BLaER1 treated with 17β-estradiol and CSF1 and Interleukin-3, amounts not matched to agents 10 nM and 100 nM (cell line): Measurements from ENCODE around the gene PSMC4.

ENCODE experiments used
- H3K27ac ChIP-seq, 11 experiments: shearing (Covaris generic); formaldehyde crosslinking; 2 replicates each; pipeline ENCODE4 v1.8.1; 2022
- H3K27me3 ChIP-seq, 11 experiments: shearing (Covaris generic); formaldehyde crosslinking; 2 replicates each; pipeline ENCODE4 v1.8.1; 2022
- H3K36me3 ChIP-seq, 11 experiments: shearing (Covaris generic); formaldehyde crosslinking; 2 replicates each; pipeline ENCODE4 v1.8.1; 2022
- H3K4me1 ChIP-seq, 10 experiments: shearing (Covaris generic); formaldehyde crosslinking; 2 replicates each; pipeline ENCODE4 v1.8.1; 2022
- H3K4me2 ChIP-seq, 11 experiments: shearing (Covaris generic); formaldehyde crosslinking; 2 replicates each; pipeline ENCODE4 v1.8.1; 2022
- H3K4me3 ChIP-seq, 10 experiments: shearing (Covaris generic); formaldehyde crosslinking; 2 replicates each; pipeline ENCODE4 v1.8.1; 2022
- H3K9ac ChIP-seq, 11 experiments: shearing (Covaris generic); formaldehyde crosslinking; 2 replicates each; pipeline ENCODE4 v1.8.1; 2022
- H3K9me3 ChIP-seq, 11 experiments: shearing (Covaris generic); formaldehyde crosslinking; replicated peaks in 1 of 11; 2 replicates each; pipeline ENCODE4 v1.8.1; 2022
- H4K20me1 ChIP-seq, 11 experiments: shearing (Covaris generic); formaldehyde crosslinking; 2 replicates each; pipeline ENCODE4 v1.8.1; 2022
- Cebpa-rat ChIP-seq, 11 experiments: shearing (Covaris generic); IDR thresholded peaks; 2 replicates each; pipeline ENCODE4 v1.8.1; 2022

PSMC4 gene

GRCh38 chr19:39970675-39971379 lies at the start of gene PSMC4:
TSS of gene PSMC4 (plus strand) at chr19:39971165. CDS start at chr19:39971203, 38 bp downstream.
- Histone ChIP-seq H3K36me3 (peaks cover 38 to 41% (median 39%) of the 10 kb centered on the region in 11 experiments), H4K20me1 (peaks cover 0 to 39% (median 22%) of the 10 kb centered on the region in 11 experiments; a peak in 13 of 22 replicates), H3K27ac (peak within 1 kb of the TSS; percentile 70 to 88 (median 80)), H3K4me1 (peaks cover 18 to 73% (median 25%) of the 10 kb centered on the region in 10 experiments), H3K9me3 (no peaks in the 10 kb centered on the region; a peak in 1 of 22 replicates), H3K4me2 (peak within 1 kb of the TSS; percentile 87 to 99 (median 96)), H3K9ac (peak within 1 kb of the TSS; percentile 81 to 94 (median 88)), H3K4me3 (peak within 1 kb of the TSS; percentile 79 to 96 (median 87)), H3K27me3 (no peaks in the 10 kb centered on the region)
- TF ChIP-seq Cebpa-rat (IDR thresholded peaks at IDR 0.05) = no peak

GRCh38 chr19:39923862-39924261 lies 47.1 kb upstream of the PSMC4 start:
- TF ChIP-seq Cebpa-rat (IDR thresholded peaks at IDR 0.05) = no peak
- Histone ChIP-seq H3K4me1 (peaks cover 0 to 58% (median 0%) of the 10 kb centered on the region in 10 experiments; a peak in 6 of 20 replicates), H3K9me3 (0 out of 22 replicates have a peak, but pooled peaks cover 0 to 5% (median 0%) of the 10 kb centered on the region in 11 experiments)

GRCh38 chr19:39924389-39924788 lies 46.6 kb upstream of the PSMC4 start:
- no peak for TF ChIP-seq Cebpa-rat (IDR thresholded peaks at IDR 0.05)
- H3K4me1 ChIP-seq = peaks cover 0 to 63% (median 0%) of the 10 kb centered on the region in 10 experiments; a peak in 6 of 20 replicates
- H3K36me3 ChIP-seq = peaks cover 0 to 92% (median 0%) of the 10 kb centered on the region in 11 experiments; a peak in 6 of 22 replicates
- no peaks in the 10 kb centered on the region for H4K20me1 ChIP-seq
- no peak overlapping the region for H3K9ac ChIP-seq
- H3K4me3 ChIP-seq = no peak overlapping the region
- peak overlapping the region in 2 of 11 experiments; percentile 64 to 65; a peak in 4 of 22 replicates for H3K4me2 ChIP-seq
- no peak overlapping the region for H3K27ac ChIP-seq
- 0 out of 22 replicates have a peak, but pooled peaks cover 0 to 5% (median 0%) of the 10 kb centered on the region in 11 experiments for H3K9me3 ChIP-seq
- H3K27me3 ChIP-seq = no peaks in the 10 kb centered on the region

More at GRCh38 chr19:39923862-39924261, 47.1 kb upstream of the PSMC4 start:
- H3K27ac ChIP-seq = no peak overlapping the region
- no peak overlapping the region for H3K9ac ChIP-seq
- peak overlapping the region in 2 of 11 experiments; percentile 64 to 65; a peak in 3 of 22 replicates for H3K4me2 ChIP-seq
- no peak overlapping the region for H3K4me3 ChIP-seq
- H3K36me3 ChIP-seq = peaks cover 0 to 92% (median 0%) of the 10 kb centered on the region in 11 experiments; a peak in 6 of 22 replicates
- no peaks in the 10 kb centered on the region for H3K27me3 ChIP-seq
- no peaks in the 10 kb centered on the region for H4K20me1 ChIP-seq

GRCh38 chr19:39924952-39925351 lies 46.0 kb upstream of the PSMC4 start:
- Histone ChIP-seq H3K36me3 (peaks cover 0 to 90% (median 0%) of the 10 kb centered on the region in 11 experiments; a peak in 6 of 22 replicates), H3K9ac (no peak overlapping the region), H3K27me3 (no peaks in the 10 kb centered on the region), H3K9me3 (0 out of 22 replicates have a peak, but pooled peaks cover 0 to 3% (median 0%) of the 10 kb centered on the region in 11 experiments), H3K4me3 (no peak overlapping the region), H4K20me1 (no peaks in the 10 kb centered on the region), H3K4me1 (peaks cover 0 to 66% (median 0%) of the 10 kb centered on the region in 10 experiments; a peak in 6 of 20 replicates), H3K27ac (no peak overlapping the region), H3K4me2 (peak overlapping the region in 3 of 11 experiments; percentile 59 to 65 (median 64); a peak in 6 of 22 replicates)
- TF ChIP-seq Cebpa-rat (IDR thresholded peaks at IDR 0.05) = no peak

- Histone ChIP-seq H4K20me1 (no peaks in the 10 kb centered on the region), H3K4me2 (peak overlapping the region in 2 of 11 experiments; percentile 52 to 65; a peak in 3 of 22 replicates), H3K27ac (no peak overlapping the region), H3K9me3 (0 out of 22 replicates have a peak, but pooled peaks cover 0 to 5% (median 0%) of the 10 kb centered on the region in 11 experiments), H3K4me3 (no peak overlapping the region; a peak in 1 of 20 replicates), H3K9ac (no peak overlapping the region), H3K4me1 (peaks cover 0 to 72% (median 0%) of the 10 kb centered on the region in 10 experiments; a peak in 6 of 20 replicates), H3K36me3 (peaks cover 0 to 78% (median 0%) of the 10 kb centered on the region in 11 experiments; a peak in 6 of 22 replicates), H3K27me3 (no peaks in the 10 kb centered on the region)
- TF ChIP-seq Cebpa-rat (IDR thresholded peaks at IDR 0.05) = no peak
Measured at GRCh38 chr19:39926170-39926760, 44.7 kb upstream of the PSMC4 start.

- Histone ChIP-seq H3K27ac (no peak overlapping the region), H3K9ac (no peak overlapping the region), H3K4me2 (peak overlapping the region in 2 of 11 experiments; percentile 52 to 65; a peak in 2 of 22 replicates), H3K27me3 (no peaks in the 10 kb centered on the region), H3K4me1 (peaks cover 0 to 80% (median 0%) of the 10 kb centered on the region in 10 experiments; a peak in 6 of 20 replicates), H3K4me3 (no peak overlapping the region), H3K9me3 (0 out of 22 replicates have a peak, but pooled peaks cover 0 to 5% (median 0%) of the 10 kb centered on the region in 11 experiments), H3K36me3 (peaks cover 0 to 70% (median 0%) of the 10 kb centered on the region in 11 experiments; a peak in 6 of 22 replicates), H4K20me1 (no peaks in the 10 kb centered on the region)
- TF ChIP-seq Cebpa-rat (IDR thresholded peaks at IDR 0.05) = no peak
Measured at GRCh38 chr19:39927076-39927475, 43.9 kb upstream of the PSMC4 start.

- Histone ChIP-seq H3K4me2 (peak overlapping the region in 2 of 11 experiments; percentile 52 to 65; a peak in 3 of 22 replicates), H3K9me3 (0 out of 22 replicates have a peak, but pooled peaks cover 0 to 5% (median 0%) of the 10 kb centered on the region in 11 experiments), H3K27me3 (no peaks in the 10 kb centered on the region), H3K4me1 (peaks cover 0 to 86% (median 0%) of the 10 kb centered on the region in 10 experiments; a peak in 6 of 20 replicates), H3K9ac (no peak overlapping the region), H3K27ac (no peak overlapping the region), H3K4me3 (no peak overlapping the region), H3K36me3 (peaks cover 0 to 67% (median 0%) of the 10 kb centered on the region in 11 experiments; a peak in 6 of 22 replicates), H4K20me1 (no peaks in the 10 kb centered on the region)
- TF ChIP-seq Cebpa-rat (IDR thresholded peaks at IDR 0.05) = no peak
Measured at GRCh38 chr19:39927524-39928356, 43.2 kb upstream of the PSMC4 start.

- H3K4me2 ChIP-seq = peak overlapping the region in 2 of 11 experiments; percentile 20 to 52; a peak in 2 of 22 replicates
- H3K9ac ChIP-seq = no peak overlapping the region
- no peaks in the 10 kb centered on the region for H4K20me1 ChIP-seq
- 0 out of 22 replicates have a peak, but pooled peaks cover 0 to 5% (median 0%) of the 10 kb centered on the region in 11 experiments for H3K9me3 ChIP-seq
- H3K36me3 ChIP-seq = peaks cover 0 to 61% (median 0%) of the 10 kb centered on the region in 11 experiments; a peak in 6 of 22 replicates
- H3K4me1 ChIP-seq = peaks cover 0 to 87% (median 0%) of the 10 kb centered on the region in 10 experiments; a peak in 6 of 20 replicates
- no peaks in the 10 kb centered on the region for H3K27me3 ChIP-seq
- no peak overlapping the region for H3K4me3 ChIP-seq
- no peak overlapping the region for H3K27ac ChIP-seq
- no peak for TF ChIP-seq Cebpa-rat (IDR thresholded peaks at IDR 0.05)
Measured at GRCh38 chr19:39928357-39928725, 42.6 kb upstream of the PSMC4 start.
